ENCODE measurements around the gene KCNQ1. TPM values are rescaled to one million over a fixed set of nuclear protein-coding genes. Genes with fewer than 3 reads are reported as not detected.

The KCNQ1 gene
- total and polyA plus RNA-seq, 9 of the 15 experiments (the other 6 are each of a cell fraction or from before 2014, with no cell fraction given), result 0.44 TPM; not detected in 8

DNA sequence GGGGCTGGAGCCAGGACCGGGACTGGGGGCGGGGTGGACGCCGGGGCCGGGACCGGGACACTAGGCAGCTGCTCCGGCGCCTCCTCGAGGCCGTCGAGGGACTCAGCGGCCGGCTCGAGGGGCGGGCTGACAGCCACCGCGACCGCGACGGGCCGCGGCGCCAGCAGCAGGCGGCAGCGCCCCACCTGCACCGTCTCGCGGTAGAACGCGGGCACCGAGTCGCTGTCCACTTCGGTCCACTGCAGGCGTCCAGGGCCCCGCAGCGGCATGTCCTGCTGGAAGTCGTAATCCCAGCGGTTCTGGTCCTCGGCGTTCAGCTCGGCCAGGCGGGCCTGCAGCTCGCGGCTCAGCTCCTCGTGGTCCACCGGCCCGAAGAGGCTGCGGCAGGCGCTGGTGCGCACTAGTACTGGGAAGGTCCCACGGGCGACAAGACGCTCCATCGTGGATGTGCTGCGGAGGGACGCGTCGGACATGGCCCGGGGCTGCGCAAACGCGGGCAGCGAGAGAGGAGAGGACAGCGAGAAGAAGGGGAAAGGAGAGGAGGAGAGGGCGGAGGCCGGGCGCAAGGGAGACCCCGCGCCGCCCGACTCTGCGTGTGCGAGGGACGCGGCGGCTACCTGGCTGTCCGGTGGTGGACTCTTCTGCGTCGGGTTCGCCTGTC is 440.3 kb downstream of the KCNQ1 start (continued):
- TF ChIP-seq ZBTB7A (IDR thresholded peaks at IDR 0.05; ENCODE audit: borderline replicate concordance, control insufficient read depth, low read depth, low read length) (peak; percentile 66; the same call in 1 of the 2 replicates), ZNF3 (CRISPR knock-in tag; IDR thresholded peaks at IDR 0.05) (no peak), TRIM25 (IDR thresholded peaks at IDR 0.05; ENCODE audit: borderline replicate concordance) (no peak), HCFC1 (IDR thresholded peaks at IDR 0.05; ENCODE audit: low read depth, low read length) (no peak; the same call in 1 of the 2 replicates), DMBX1 (CRISPR knock-in tag; IDR thresholded peaks at IDR 0.05; ENCODE audit: borderline replicate concordance) (no peak), PCBP2 (IDR thresholded peaks at IDR 0.05; ENCODE audit: low read depth, low read length, poor library complexity, severe bottlenecking) (no peak), CTCF (IDR thresholded peaks at IDR 0.05 in 2 of 3, conservative IDR thresholded peaks at IDR 0.05 in 1 of 3; ENCODE audit: insufficient read depth in 2 of 3, low read depth in 1 of 3, low read length in 3 of 3) (peak; percentile 49 to 85 (median 72); a peak in 4 of 6 replicates), EP300 (IDR thresholded peaks at IDR 0.05; ENCODE audit: low read length) (no peak), MTF1 (CRISPR knock-in tag; IDR thresholded peaks at IDR 0.05; ENCODE audit: borderline replicate concordance) (no peak), TEAD1 (CRISPR knock-in tag; IDR thresholded peaks at IDR 0.05) (peak in 1 of 2 experiments; percentile 62; a peak in 1 of 4 replicates), SMARCA5 (IDR thresholded peaks at IDR 0.05) (0 out of 2 replicates have a peak, but pooled peaks have one; percentile 28), NFXL1 (CRISPR knock-in tag; IDR thresholded peaks at IDR 0.05) (no peak), ZNF316 (IDR thresholded peaks at IDR 0.05) (no peak), ARHGAP35 (IDR thresholded peaks at IDR 0.05; ENCODE audit: partially characterized antibody) (peak; percentile 42), FOXK2 (conservative IDR thresholded peaks at IDR 0.05 in 1 of 2, IDR thresholded peaks at IDR 0.05 in 1 of 2; ENCODE audit: low read depth in 2 of 2) (no peak; a peak in 1 of 4 replicates), ZNF778 (CRISPR knock-in tag; IDR thresholded peaks at IDR 0.05) (no peak), HNRNPL (IDR thresholded peaks at IDR 0.05; ENCODE audit: low read depth, low read length) (no peak), NFRKB (IDR thresholded peaks at IDR 0.05; ENCODE audit: low read depth) (no peak), ZBTB17 (CRISPR knock-in tag; IDR thresholded peaks at IDR 0.05) (no peak), LCOR (CRISPR knock-in tag; IDR thresholded peaks at IDR 0.05) (peak; percentile 70; the same call in 1 of the 2 replicates), CEBPG (CRISPR knock-in tag; IDR thresholded peaks at IDR 0.05) (no peak; the same call in 1 of the 2 replicates), CEBPG (tag; conservative IDR thresholded peaks at IDR 0.05 in 1 of 2, IDR thresholded peaks at IDR 0.05 in 1 of 2) (no peak), RHOXF2B (CRISPR knock-in tag; conservative IDR thresholded peaks at IDR 0.05) (no peak), MEF2A (IDR thresholded peaks at IDR 0.05; ENCODE audit: control insufficient read depth, low read depth, low read length) (no peak)
- TF ChIP-seq, protein P1, sequence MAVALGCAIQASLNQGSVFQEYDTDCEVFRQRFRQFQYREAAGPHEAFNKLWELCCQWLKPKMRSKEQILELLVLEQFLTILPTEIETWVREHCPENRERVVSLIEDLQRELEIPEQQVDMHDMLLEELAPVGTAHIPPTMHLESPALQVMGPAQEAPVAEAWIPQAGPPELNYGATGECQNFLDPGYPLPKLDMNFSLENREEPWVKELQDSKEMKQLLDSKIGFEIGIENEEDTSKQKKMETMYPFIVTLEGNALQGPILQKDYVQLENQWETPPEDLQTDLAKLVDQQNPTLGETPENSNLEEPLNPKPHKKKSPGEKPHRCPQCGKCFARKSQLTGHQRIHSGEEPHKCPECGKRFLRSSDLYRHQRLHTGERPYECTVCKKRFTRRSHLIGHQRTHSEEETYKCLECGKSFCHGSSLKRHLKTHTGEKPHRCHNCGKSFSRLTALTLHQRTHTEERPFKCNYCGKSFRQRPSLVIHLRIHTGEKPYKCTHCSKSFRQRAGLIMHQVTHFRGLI (CRISPR knock-in tag; IDR thresholded peaks at IDR 0.05), result no peak
